Calu3 (cell line): Measurements from ENCODE around the gene WWTR1. TPM values are rescaled to one million over a fixed set of nuclear protein-coding genes. Genes with fewer than 3 reads are reported as not detected.
A peak's percentile ranks its signal among the peaks of the same experiment; 100 is the strongest.

Source experiments
- BruUV-seq: library from RNA; stranded (reverse); fragments of 400-500 nt; replicated peaks from 2 replicates; lab custom pipeline; 2021; lab: Mats Ljungman, UMichigan
- CTCF ChIA-PET: fragments of 300-600 bp; sonication (Branson Sonifier 250); formaldehyde crosslinking; loops from one replicate; lab custom pipeline; 2022; ENCODE audit warnings: antibody characterized with exemption; lab: Charles Lee
- DNase-seq: peaks from one replicate; pipeline ENCODE4 v3.0.0; 2022
- H3K27ac Mint-ChIP-seq: one replicate; pipeline ENCODE4 v1.8.0; 2022; ENCODE audit warnings: mixed read lengths; ENCODE audit not compliant: unreplicated experiment
- H3K27me3 Mint-ChIP-seq: one replicate; pipeline ENCODE4 v1.8.0; 2022; ENCODE audit warnings: mixed read lengths; ENCODE audit not compliant: unreplicated experiment
- H3K36me3 Mint-ChIP-seq: one replicate; pipeline ENCODE4 v1.8.0; 2022; ENCODE audit warnings: mild to moderate bottlenecking, moderate library complexity, mixed read lengths; ENCODE audit not compliant: insufficient read depth, unreplicated experiment
- H3K4me1 Mint-ChIP-seq: one replicate; pipeline ENCODE4 v1.8.0; 2022; ENCODE audit warnings: mild to moderate bottlenecking, low read depth, mixed read lengths; ENCODE audit not compliant: unreplicated experiment
- H3K4me3 Mint-ChIP-seq: one replicate; pipeline ENCODE4 v1.8.0; 2022; ENCODE audit warnings: mild to moderate bottlenecking, low read depth, moderate library complexity, mixed read lengths; ENCODE audit not compliant: unreplicated experiment
- H3K9me3 Mint-ChIP-seq: one replicate; pipeline ENCODE4 v1.8.0; 2022; ENCODE audit warnings: low read depth, mixed read lengths; ENCODE audit not compliant: unreplicated experiment
- intact Hi-C: fragments of 100-400 bp; cut with micrococcal nuclease; formaldehyde crosslinking; loops from one replicate; pipeline ENCODE4 v1.10.0; 2022; ENCODE audit not compliant: unreplicated experiment
- total RNA-seq: library from RNA; stranded (reverse); gene quantifications from 2 replicates; pipeline ENCODE4 v1.2.3, GENCODE V29; 2022
- TF ChIP-seq, protein P1 (sequence below): fragments of 200-600 bp; IDR thresholded peaks from one replicate; pipeline ENCODE4 v1.8.0; 2022; ENCODE audit warnings: antibody characterized with exemption; ENCODE audit not compliant: unreplicated experiment

WWTR1 gene
- total RNA-seq, 1 experiment from 2014 or later = 269 TPM

- H3K4me1 Mint-ChIP-seq = peaks cover 63% of the 10 kb centered on the region
- TF ChIP-seq, protein P1, sequence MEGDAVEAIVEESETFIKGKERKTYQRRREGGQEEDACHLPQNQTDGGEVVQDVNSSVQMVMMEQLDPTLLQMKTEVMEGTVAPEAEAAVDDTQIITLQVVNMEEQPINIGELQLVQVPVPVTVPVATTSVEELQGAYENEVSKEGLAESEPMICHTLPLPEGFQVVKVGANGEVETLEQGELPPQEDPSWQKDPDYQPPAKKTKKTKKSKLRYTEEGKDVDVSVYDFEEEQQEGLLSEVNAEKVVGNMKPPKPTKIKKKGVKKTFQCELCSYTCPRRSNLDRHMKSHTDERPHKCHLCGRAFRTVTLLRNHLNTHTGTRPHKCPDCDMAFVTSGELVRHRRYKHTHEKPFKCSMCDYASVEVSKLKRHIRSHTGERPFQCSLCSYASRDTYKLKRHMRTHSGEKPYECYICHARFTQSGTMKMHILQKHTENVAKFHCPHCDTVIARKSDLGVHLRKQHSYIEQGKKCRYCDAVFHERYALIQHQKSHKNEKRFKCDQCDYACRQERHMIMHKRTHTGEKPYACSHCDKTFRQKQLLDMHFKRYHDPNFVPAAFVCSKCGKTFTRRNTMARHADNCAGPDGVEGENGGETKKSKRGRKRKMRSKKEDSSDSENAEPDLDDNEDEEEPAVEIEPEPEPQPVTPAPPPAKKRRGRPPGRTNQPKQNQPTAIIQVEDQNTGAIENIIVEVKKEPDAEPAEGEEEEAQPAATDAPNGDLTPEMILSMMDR = no peak
- no peak overlapping the region for H3K4me3 Mint-ChIP-seq
- no TSS peak for BruUV-seq
- H3K27me3 Mint-ChIP-seq = no peaks in the 10 kb centered on the region
- no peaks in the 10 kb centered on the region for H3K9me3 Mint-ChIP-seq
- intact Hi-C loops = loop anchor here (5.0 kb wide), 1 partner anchor 35 kb away; no protein-coding TSS in a partner anchor
- peak overlapping the region; percentile 32 for H3K27ac Mint-ChIP-seq
- DNase-seq = no peak
- peaks cover 93% of the 10 kb centered on the region for H3K36me3 Mint-ChIP-seq
- CTCF ChIA-PET = interaction anchor here (0.6 to 3.9 kb wide), 5 partner anchors 8 to 612 kb away, joined by 3 to 17 read pairs (median 5); no protein-coding TSS in a partner anchor
These were observed 90.4 kb downstream of the WWTR1 start for GRCh38 chr3:149567381-149567780.

- Mint-ChIP-seq H3K4me3 (no peak overlapping the region), H3K4me1 (peaks cover 63% of the 10 kb centered on the region), H3K27ac (peak overlapping the region; percentile 27), H3K27me3 (no peaks in the 10 kb centered on the region), H3K9me3 (no peaks in the 10 kb centered on the region), H3K36me3 (peaks cover 93% of the 10 kb centered on the region)
- BruUV-seq = no TSS peak
- TF ChIP-seq, protein P1 = no peak
- intact Hi-C loops = loop anchor here (5.0 kb wide), 1 partner anchor 36 kb away; no protein-coding TSS in a partner anchor
- DNase-seq = no peak
- CTCF ChIA-PET = interaction anchor here (0.6 to 3.9 kb wide), 7 partner anchors 9 to 336 kb away, joined by 3 to 17 read pairs (median 3); no protein-coding TSS in a partner anchor
These were observed 91.4 kb downstream of the WWTR1 start for GRCh38 chr3:149566292-149566975.

DNA sequence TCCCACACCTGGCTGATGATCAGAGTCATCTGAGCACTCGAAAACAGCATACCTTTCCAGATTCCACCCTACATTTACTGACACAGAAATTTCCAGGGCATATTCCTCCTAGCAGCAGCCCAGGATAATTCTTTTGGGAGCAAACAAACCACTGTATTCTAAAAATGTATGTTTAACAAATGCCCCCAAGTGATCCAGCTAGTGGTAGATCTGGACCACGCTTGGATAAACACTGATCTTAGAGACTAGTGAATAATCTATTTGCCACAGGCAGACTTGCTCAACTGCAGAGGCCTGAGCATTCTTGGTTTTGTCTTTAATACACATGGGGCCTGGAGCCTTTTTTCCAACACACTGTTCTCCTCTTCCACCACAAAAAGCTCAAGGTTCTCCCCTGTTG lies 93.7 kb downstream of the WWTR1 start:
- CTCF ChIA-PET = no interaction called here
- H3K27me3 Mint-ChIP-seq = no peaks in the 10 kb centered on the region
- no TSS peak for BruUV-seq
- H3K36me3 Mint-ChIP-seq = peaks cover 92% of the 10 kb centered on the region
- H3K27ac Mint-ChIP-seq = peak overlapping the region; percentile 17
- DNase-seq = no peak
- TF ChIP-seq, protein P1 = no peak
- no peak overlapping the region for H3K4me3 Mint-ChIP-seq
- H3K9me3 Mint-ChIP-seq = no peaks in the 10 kb centered on the region
- H3K4me1 Mint-ChIP-seq = peaks cover 73% of the 10 kb centered on the region
- intact Hi-C loops = no loop called here

GRCh38 chr3:149563114-149563513 lies 94.7 kb downstream of the WWTR1 start:
- Mint-ChIP-seq H3K4me3 (no peak overlapping the region), H3K27ac (peak overlapping the region; percentile 7), H3K4me1 (peaks cover 76% of the 10 kb centered on the region), H3K9me3 (no peaks in the 10 kb centered on the region), H3K27me3 (no peaks in the 10 kb centered on the region), H3K36me3 (peaks cover 92% of the 10 kb centered on the region)
- no peak for DNase-seq
- BruUV-seq = no TSS peak
- CTCF ChIA-PET = interaction anchor here (0.7 to 1.4 kb wide), 2 partner anchors 15 to 17 kb away, joined by 3 read pairs; no protein-coding TSS in a partner anchor
- intact Hi-C loops = no loop called here
- TF ChIP-seq, protein P1 = no peak
